GM18867 (cell line): Measurements from ENCODE around the gene DAGLA.
"Not testable (repeated sequence)": the region's sequence is repeated elsewhere in the genome, so short reads cannot be mapped to it uniquely, and the experiment has no call there.

Experiments
- ATAC-seq: cut with Tn5 transposase; IDR thresholded peaks from one replicate; pipeline ENCODE4 v1.9.1; 2021; ENCODE audit warnings: mild to moderate bottlenecking, moderate library complexity; ENCODE audit not compliant: unreplicated experiment

DAGLA gene

GRCh38 chr11:61679893-61680621 lies at the start of gene DAGLA:
TSS of gene DAGLA (plus strand) at chr11:61680391. CDS start at chr11:61720156, 39,765 bp downstream.
- no peak for ATAC-seq

- no peak for ATAC-seq
These were observed 48.1 kb upstream of the DAGLA start for GRCh38 chr11:61632096-61632495.

- no peak for ATAC-seq
These were observed 44.9 kb upstream of the DAGLA start for GRCh38 chr11:61635304-61635703.

GRCh38 chr11:61635787-61636186 lies 44.4 kb upstream of the DAGLA start:
- ATAC-seq = no peak

GRCh38 chr11:61636676-61637075 lies 43.5 kb upstream of the DAGLA start:
- ATAC-seq = no peak

- no peak for ATAC-seq
These were observed 42.9 kb upstream of the DAGLA start for GRCh38 chr11:61637277-61637676.

GRCh38 chr11:61639816-61640443 lies 40.3 kb upstream of the DAGLA start:
- ATAC-seq = no peak

- no peak for ATAC-seq
These were observed 38.0 kb upstream of the DAGLA start for GRCh38 chr11:61642162-61642561.

GRCh38 chr11:61645179-61645868 lies 34.9 kb upstream of the DAGLA start:
- no peak for ATAC-seq

- no peak for ATAC-seq
These were observed 32.7 kb upstream of the DAGLA start for GRCh38 chr11:61647529-61647928.

GRCh38 chr11:61650781-61651571 lies 29.2 kb upstream of the DAGLA start:
- no peak for ATAC-seq

- ATAC-seq = no peak
These were observed 28.1 kb upstream of the DAGLA start for GRCh38 chr11:61652135-61652534.

GRCh38 chr11:61654397-61654829 lies 25.8 kb upstream of the DAGLA start:
- no peak for ATAC-seq

- not testable (repeated sequence) for ATAC-seq
These were observed 24.7 kb upstream of the DAGLA start for GRCh38 chr11:61655266-61656159.

GRCh38 chr11:61656347-61657077 lies 23.7 kb upstream of the DAGLA start:
- no peak for ATAC-seq

GRCh38 chr11:61657566-61658290 lies 22.5 kb upstream of the DAGLA start:
- no peak for ATAC-seq

- no peak for ATAC-seq
These were observed 20.6 kb upstream of the DAGLA start for GRCh38 chr11:61659413-61660196.

- ATAC-seq = not testable (repeated sequence)
These were observed 19.2 kb upstream of the DAGLA start for GRCh38 chr11:61660997-61661396.
